ENCODE results near the gene CACNA1B.

DNA sequence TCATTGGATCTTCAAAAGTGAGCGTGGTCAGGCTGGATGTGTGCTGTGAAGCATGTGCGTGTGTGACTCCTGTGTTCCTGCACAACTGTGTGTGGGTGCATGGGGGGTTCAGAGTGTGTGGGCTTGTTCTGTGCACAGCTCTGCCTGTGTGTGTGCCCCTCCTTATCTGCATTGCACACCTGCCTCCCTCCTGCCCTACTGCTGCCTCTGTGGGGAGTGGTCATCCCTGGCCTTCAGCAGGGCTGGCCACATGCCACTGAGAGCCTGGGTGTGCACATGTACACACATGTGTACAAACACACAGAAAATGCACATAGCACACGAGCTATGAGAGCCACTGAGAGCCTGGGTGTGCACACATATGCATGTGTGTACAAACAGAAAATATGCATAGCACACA is 92.1 kb downstream of the CACNA1B start:
- no peak for TF ChIP-seq CTCF (IDR thresholded peaks at IDR 0.05; ENCODE audit: borderline replicate concordance, extremely low read depth, low read length, poor library complexity, severe bottlenecking)
- no peak for TF ChIP-seq EZH2 (IDR thresholded peaks at IDR 0.05; ENCODE audit: borderline replicate concordance, low read depth, low read length, severe bottlenecking)
